Endothelial cell of umbilical vein (primary cell): ENCODE measurements around the gene CCDC60.

Source experiments
- CTCF ChIP-seq, 2 donors: IDR thresholded peaks; 1 replicate in 1 of 2; 2 replicates in 1 of 2; pipeline ENCODE4 v1.5.1; 2011; ENCODE audit warnings: low read length in 2 of 2, mild to moderate bottlenecking in 2 of 2, moderate library complexity in 2 of 2, control low read depth in 1 of 2, inconsistent platforms in 1 of 2, low read depth in 1 of 2; ENCODE audit not compliant: insufficient read depth in 1 of 2; ENCODE audit errors: extremely low read depth in 1 of 2
- EZH2 ChIP-seq: IDR thresholded peaks from 2 replicates; pipeline ENCODE4 v1.6.1; 2012; ENCODE audit warnings: borderline replicate concordance, low read depth, mild to moderate bottlenecking, moderate library complexity, low read length, inconsistent platforms; ENCODE audit not compliant: severe bottlenecking
- JUN ChIP-seq: IDR thresholded peaks from 2 replicates; pipeline ENCODE4 v1.6.1; 2011; ENCODE audit warnings: borderline replicate concordance, low read depth; ENCODE audit not compliant: insufficient read length, insufficient read depth
- MAX ChIP-seq: IDR thresholded peaks from 2 replicates; pipeline ENCODE4 v1.6.1; 2011; ENCODE audit not compliant: insufficient read depth, insufficient read length
- MYC ChIP-seq: IDR thresholded peaks from one replicate; pipeline ENCODE4 v1.6.1; 2011; ENCODE audit warnings: mild to moderate bottlenecking, low read depth, low read length
- POLR2A ChIP-seq: IDR thresholded peaks from 2 replicates; pipeline ENCODE4 v1.6.1; 2012; ENCODE audit warnings: low read depth, mild to moderate bottlenecking, control low read depth, low read length
- POLR2AphosphoS5 ChIP-seq: IDR thresholded peaks from 2 replicates; pipeline ENCODE4 v1.6.1; 2012; ENCODE audit warnings: low read depth, mild to moderate bottlenecking, control low read depth, low read length, moderate library complexity; ENCODE audit not compliant: insufficient read depth

GRCh38 chr12:119327471-119327870 is 7.1 kb upstream of the CCDC60 start:
- no peak for TF ChIP-seq EZH2
- no peak for TF ChIP-seq POLR2AphosphoS5
- TF ChIP-seq CTCF (IDR thresholded peaks at IDR 0.05; ENCODE audit: extremely low read depth in 1 of 2, insufficient read depth in 1 of 2, low read depth in 1 of 2, low read length in 2 of 2), result no peak
- TF ChIP-seq POLR2A, result no peak
- no peak for TF ChIP-seq MAX
- TF ChIP-seq JUN, result no peak
- TF ChIP-seq MYC, result no peak
